ENCODE measurements around the gene ARHGEF6. TPM values are rescaled to one million over a fixed set of nuclear protein-coding genes. Genes with fewer than 3 reads are reported as not detected.
"Not testable (repeated sequence)": the region's sequence is repeated elsewhere in the genome, so short reads cannot be mapped to it uniquely, and the experiment has no call there.

Gene ARHGEF6
- total RNA-seq, 2 experiments from 2014 or later: 52.7 to 54.1 TPM

GRCh38 chrX:136810493-136810892 is 29.8 kb upstream of the ARHGEF6 start:
- no peak for DNase-seq
- no peaks in the 10 kb centered on the region for H3K9me3 Mint-ChIP-seq
- H3K36me3 Mint-ChIP-seq: no peaks in the 10 kb centered on the region
- ChIA-PET CTCF (no interaction called here), POLR2A (interaction anchor here (0.6 kb wide), 1 partner anchor 65 kb away, joined by 4 read pairs; no protein-coding TSS in a partner anchor)
- H3K27ac Mint-ChIP-seq: peak overlapping the region; percentile 8
- intact Hi-C loops (cut with micrococcal nuclease): loop anchor here (2.0 kb wide), 1 partner anchor 30 kb away; the partner anchor contains the start of gene ARHGEF6
- no peak overlapping the region for H3K4me3 Mint-ChIP-seq
- H3K27me3 Mint-ChIP-seq: no peaks in the 10 kb centered on the region
- H3K4me1 Mint-ChIP-seq (ENCODE audit: low read depth): peaks cover 8% of the 10 kb centered on the region

DNA sequence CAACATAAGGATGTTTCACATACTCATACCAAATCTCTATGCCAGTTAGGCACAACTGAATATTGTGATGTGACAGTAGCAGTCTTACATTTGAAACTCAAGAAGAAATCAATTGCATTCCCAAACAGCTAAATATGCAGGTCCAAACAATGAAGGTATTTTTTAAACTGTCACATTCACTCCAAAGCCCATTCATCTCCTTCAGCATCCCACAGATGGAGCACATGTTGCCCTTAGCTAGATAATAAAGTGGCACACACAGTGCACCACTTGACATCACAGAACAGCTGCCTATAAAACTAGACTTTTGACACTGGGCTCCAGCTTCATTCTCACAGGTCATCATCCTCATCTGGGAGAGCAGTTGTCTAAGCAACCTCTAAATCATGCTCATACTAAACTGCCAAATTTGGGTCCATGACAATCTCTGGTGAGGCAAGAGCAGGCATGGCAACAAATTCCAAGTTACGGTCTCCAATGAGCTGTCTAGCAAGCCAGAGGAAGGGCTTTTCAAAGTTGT is 26.2 kb upstream of the ARHGEF6 start:
- Mint-ChIP-seq H3K27me3 (no peaks in the 10 kb centered on the region), H3K4me1 (ENCODE audit: low read depth) (peaks cover 8% of the 10 kb centered on the region), H3K4me3 (no peak overlapping the region), H3K36me3 (no peaks in the 10 kb centered on the region), H3K27ac (no peak overlapping the region), H3K9me3 (no peaks in the 10 kb centered on the region)
- POLR2A ChIA-PET: no interaction called here
- CTCF ChIA-PET: no interaction called here
- DNase-seq: no peak
- intact Hi-C loops (cut with micrococcal nuclease): no loop called here

GRCh38 chrX:136802515-136802914 is 21.8 kb upstream of the ARHGEF6 start:
- intact Hi-C loops (cut with micrococcal nuclease): no loop called here
- Mint-ChIP-seq H3K4me3 (no peak overlapping the region), H3K4me1 (ENCODE audit: low read depth) (peaks cover 8% of the 10 kb centered on the region), H3K9me3 (no peaks in the 10 kb centered on the region), H3K36me3 (no peaks in the 10 kb centered on the region), H3K27me3 (no peaks in the 10 kb centered on the region), H3K27ac (no peak overlapping the region)
- ChIA-PET POLR2A (no interaction called here), CTCF (no interaction called here)
- no peak for DNase-seq

GRCh38 chrX:136797787-136798186 is 17.1 kb upstream of the ARHGEF6 start:
- H3K27me3 Mint-ChIP-seq: no peaks in the 10 kb centered on the region
- no peaks in the 10 kb centered on the region for H3K36me3 Mint-ChIP-seq
- POLR2A ChIA-PET: no interaction called here
- H3K4me1 Mint-ChIP-seq (ENCODE audit: low read depth): peaks cover 8% of the 10 kb centered on the region
- CTCF ChIA-PET: no interaction called here
- intact Hi-C loops (cut with micrococcal nuclease): no loop called here
- no peak overlapping the region for H3K27ac Mint-ChIP-seq
- H3K4me3 Mint-ChIP-seq: no peak overlapping the region
- DNase-seq: no peak
- peaks cover 7% of the 10 kb centered on the region for H3K9me3 Mint-ChIP-seq

DNA sequence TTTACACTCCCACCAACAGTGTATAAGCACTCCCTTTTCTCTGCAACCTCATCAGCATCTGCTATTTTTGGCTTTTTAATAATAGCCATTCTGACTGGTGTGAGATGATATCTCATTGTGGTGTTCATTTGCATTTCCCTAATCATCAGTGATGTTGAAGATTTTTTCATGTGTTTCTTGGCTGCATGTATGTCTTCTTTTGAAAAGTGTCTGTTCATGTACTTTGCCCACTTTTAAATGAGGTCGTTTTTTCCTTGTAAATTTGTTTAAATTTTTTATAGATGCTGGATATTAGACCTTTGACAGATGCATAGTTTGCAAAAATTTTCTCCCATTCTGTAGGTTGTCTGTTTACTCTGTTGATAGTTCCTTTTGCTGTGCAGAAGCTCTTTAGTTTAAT is 14.4 kb upstream of the ARHGEF6 start:
- H3K36me3 Mint-ChIP-seq; POLR2A ChIA-PET; H3K4me3 Mint-ChIP-seq; H3K4me1 Mint-ChIP-seq (ENCODE audit: low read depth); H3K27me3 Mint-ChIP-seq; H3K9me3 Mint-ChIP-seq; DNase-seq; intact Hi-C loops (cut with micrococcal nuclease); CTCF ChIA-PET; H3K27ac Mint-ChIP-seq: not testable (repeated sequence)

DNA sequence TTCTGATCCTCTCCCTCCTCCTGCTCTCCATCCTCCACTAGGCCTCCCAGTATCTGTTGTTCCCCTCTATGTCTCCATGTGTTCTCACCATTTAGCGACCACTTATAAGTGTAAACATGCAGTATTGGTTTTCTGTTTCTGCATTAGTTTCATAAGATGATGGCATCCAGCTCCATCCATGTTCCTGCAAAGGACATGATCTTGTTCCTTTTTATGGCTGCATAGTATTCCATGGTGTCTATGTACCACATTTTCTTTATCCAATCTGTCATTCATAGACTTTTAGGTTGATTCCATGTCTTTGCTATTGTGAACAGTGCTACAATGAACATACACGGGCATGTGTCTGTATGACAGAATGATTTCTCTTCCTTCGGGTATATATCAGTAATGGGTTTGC is 13.9 kb upstream of the ARHGEF6 start:
- intact Hi-C loops (cut with micrococcal nuclease); H3K27me3 Mint-ChIP-seq; H3K4me3 Mint-ChIP-seq; DNase-seq; POLR2A ChIA-PET; H3K4me1 Mint-ChIP-seq (ENCODE audit: low read depth); CTCF ChIA-PET; H3K9me3 Mint-ChIP-seq; H3K36me3 Mint-ChIP-seq; H3K27ac Mint-ChIP-seq: not testable (repeated sequence)

DNA sequence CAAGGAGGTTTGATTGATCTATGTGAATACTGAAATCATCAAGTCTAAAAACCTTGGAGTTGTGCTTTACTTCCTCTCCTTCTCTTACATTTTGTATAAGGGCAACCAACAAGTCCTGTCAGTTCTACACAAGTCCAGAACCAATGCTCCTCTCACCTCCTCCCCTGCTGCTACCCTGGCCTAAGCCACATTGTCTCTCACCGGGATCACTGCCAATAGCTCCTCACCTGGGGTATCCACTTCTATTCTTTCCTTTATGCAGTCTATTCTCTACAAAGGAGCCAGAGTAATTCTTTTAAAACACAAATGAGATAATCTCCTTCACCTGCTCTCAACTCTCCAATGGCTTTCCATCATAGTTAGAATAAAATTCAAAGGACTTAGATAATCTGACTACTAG is 13.3 kb upstream of the ARHGEF6 start:
- Mint-ChIP-seq H3K4me3 (no peak overlapping the region), H3K4me1 (ENCODE audit: low read depth) (peaks cover 8% of the 10 kb centered on the region), H3K9me3 (peaks cover 7% of the 10 kb centered on the region), H3K27me3 (no peaks in the 10 kb centered on the region), H3K27ac (no peak overlapping the region), H3K36me3 (no peaks in the 10 kb centered on the region)
- no peak for DNase-seq
- intact Hi-C loops (cut with micrococcal nuclease): no loop called here
- ChIA-PET POLR2A (no interaction called here), CTCF (no interaction called here)

DNA sequence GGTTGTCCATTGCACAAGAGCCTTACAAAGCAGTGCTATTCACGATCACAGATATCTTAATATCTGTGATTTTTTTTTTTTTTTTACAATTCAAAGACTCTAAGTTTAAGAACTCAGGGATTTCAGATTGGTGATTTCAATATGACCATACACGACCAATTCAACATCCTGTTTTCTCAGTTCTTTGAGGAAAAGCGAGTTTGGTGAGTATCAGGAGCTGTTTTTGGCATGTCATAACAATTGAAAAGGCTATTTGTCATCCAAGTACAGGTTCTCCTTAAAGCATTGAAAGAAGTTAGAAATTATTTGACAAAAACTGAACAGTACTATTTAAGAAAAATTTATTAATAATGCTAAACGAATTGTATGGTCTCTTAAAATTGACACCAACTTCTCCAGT is 9.1 kb upstream of the ARHGEF6 start:
- ChIA-PET POLR2A (no interaction called here), CTCF (interaction anchor here (0.7 kb wide), 1 partner anchor 148 kb away, joined by 4 read pairs; no protein-coding TSS in a partner anchor)
- no peaks in the 10 kb centered on the region for H3K4me1 Mint-ChIP-seq (ENCODE audit: low read depth)
- intact Hi-C loops (cut with micrococcal nuclease): no loop called here
- no peaks in the 10 kb centered on the region for H3K36me3 Mint-ChIP-seq
- H3K9me3 Mint-ChIP-seq: peaks cover 4% of the 10 kb centered on the region
- no peak overlapping the region for H3K4me3 Mint-ChIP-seq
- no peaks in the 10 kb centered on the region for H3K27me3 Mint-ChIP-seq
- no peak overlapping the region for H3K27ac Mint-ChIP-seq
- no peak for DNase-seq

GRCh38 chrX:136784231-136784630 is 3.5 kb upstream of the ARHGEF6 start:
- Mint-ChIP-seq H3K36me3 (peaks cover 4% of the 10 kb centered on the region), H3K4me3 (no peak overlapping the region), H3K4me1 (ENCODE audit: low read depth) (peaks cover 35% of the 10 kb centered on the region), H3K9me3 (no peaks in the 10 kb centered on the region), H3K27ac (no peak overlapping the region), H3K27me3 (no peaks in the 10 kb centered on the region)
- CTCF ChIA-PET: no interaction called here
- intact Hi-C loops (cut with micrococcal nuclease): loop anchor here (5.0 kb wide), 1 partner anchor 143 kb away; no protein-coding TSS in a partner anchor
- POLR2A ChIA-PET: no interaction called here
- no peak for DNase-seq

DNA sequence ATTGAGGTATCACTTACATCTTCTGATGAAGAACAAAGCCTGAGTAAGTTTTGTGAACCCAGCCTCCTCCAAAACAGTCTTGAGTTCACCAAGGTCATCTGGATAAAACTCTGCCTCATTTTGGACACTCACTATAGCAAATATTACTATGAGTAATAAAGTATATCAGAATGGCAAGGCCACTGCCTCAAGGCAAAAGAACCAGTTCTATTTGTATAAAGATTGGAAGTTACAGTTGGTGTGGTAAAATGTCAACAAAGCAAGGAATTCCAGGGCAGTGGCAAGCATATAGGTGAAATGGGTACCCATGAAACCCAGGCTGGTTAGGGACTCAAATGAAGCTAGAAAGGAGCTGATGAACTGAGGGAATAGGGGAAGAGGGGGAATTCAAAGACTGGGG is 2.4 kb upstream of the ARHGEF6 start:
- DNase-seq: no peak
- Mint-ChIP-seq H3K27me3 (no peaks in the 10 kb centered on the region), H3K9me3 (no peaks in the 10 kb centered on the region), H3K27ac (no peak overlapping the region), H3K4me3 (no peak overlapping the region), H3K36me3 (peaks cover 4% of the 10 kb centered on the region), H3K4me1 (ENCODE audit: low read depth) (peaks cover 37% of the 10 kb centered on the region)
- CTCF ChIA-PET: no interaction called here
- POLR2A ChIA-PET: no interaction called here
- intact Hi-C loops (cut with micrococcal nuclease): loop anchor here (5.0 kb wide), 1 partner anchor 144 kb away; no protein-coding TSS in a partner anchor

- POLR2A ChIA-PET: interaction anchor here (0.7 to 1.3 kb wide), 2 partner anchors 38 to 99 kb away, joined by 4 to 5 read pairs; partner anchors contain the start of gene RBMX
- Mint-ChIP-seq H3K9me3 (no peaks in the 10 kb centered on the region), H3K27me3 (no peaks in the 10 kb centered on the region), H3K27ac (peak overlapping the region; percentile 96), H3K36me3 (peaks cover 4% of the 10 kb centered on the region), H3K4me1 (ENCODE audit: low read depth) (peaks cover 53% of the 10 kb centered on the region), H3K4me3 (peak overlapping the region; percentile 83)
- CTCF ChIA-PET: interaction anchor here (0.6 kb wide), 1 partner anchor 51 kb away, joined by 3 read pairs; no protein-coding TSS in a partner anchor
- intact Hi-C loops (cut with micrococcal nuclease): loop anchor here (2.0 to 5.0 kb wide), 3 partner anchors 30 to 146 kb away; no protein-coding TSS in a partner anchor
- DNase-seq: no peak
Observed at GRCh38 chrX:136781180-136781797, 557 bp upstream of the ARHGEF6 start.

GRCh38 chrX:136780241-136780640 is 491 bp downstream of the ARHGEF6 start:
- no peak for DNase-seq
- Mint-ChIP-seq H3K27me3 (no peaks in the 10 kb centered on the region), H3K27ac (peak overlapping the region; percentile 96), H3K9me3 (no peaks in the 10 kb centered on the region), H3K4me3 (peak overlapping the region; percentile 83), H3K4me1 (ENCODE audit: low read depth) (peaks cover 63% of the 10 kb centered on the region), H3K36me3 (peaks cover 4% of the 10 kb centered on the region)
- intact Hi-C loops (cut with micrococcal nuclease): loop anchor here (1.0 to 5.0 kb wide), 4 partner anchors 31 to 147 kb away; no protein-coding TSS in a partner anchor
- ChIA-PET POLR2A (interaction anchor here (0.9 to 2.8 kb wide), 6 partner anchors 9 to 144 kb away, joined by 3 to 22 read pairs (median 8); partner anchors contain the start of gene RBMX), CTCF (no interaction called here)

Data from activated CD4-positive, alpha-beta memory T cell treated with anti-CD3 and anti-CD28 coated beads for 36 hours (primary cell).